ENCODE measurements around the gene RNASEH1. TPM values are rescaled to one million over a fixed set of nuclear protein-coding genes. Genes with fewer than 3 reads are reported as not detected.

The RNASEH1 gene
- total RNA-seq, 1 experiment from 2014 or later: 48.3 TPM

DNA sequence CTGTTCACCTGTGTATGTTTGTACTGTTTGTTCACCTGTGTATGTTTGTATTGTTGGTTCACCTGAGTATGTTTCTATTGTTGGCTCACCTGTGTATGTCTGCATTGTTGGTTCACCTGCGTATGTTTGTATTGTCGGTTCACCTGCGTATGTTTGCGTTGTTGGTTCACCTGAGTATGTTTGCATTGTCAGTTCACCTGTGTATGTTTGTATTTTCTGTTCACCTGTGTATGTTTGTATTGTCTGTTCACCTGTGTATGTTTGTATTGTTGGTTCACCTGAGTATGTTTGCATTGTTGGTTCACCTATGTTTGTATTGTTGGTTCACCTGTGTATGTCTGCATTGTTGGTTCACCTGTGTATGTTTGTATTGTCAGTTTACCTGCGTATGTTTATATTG lies 53.4 kb downstream of the RNASEH1 start:
- POLR2A ChIA-PET (ENCODE audit: low non-redundant PET): no interaction called here
- TF ChIP-seq EZH2 (IDR thresholded peaks at IDR 0.05; ENCODE audit: borderline replicate concordance, low read depth, low read length, poor library complexity, severe bottlenecking) (no peak), CTCF (conservative IDR thresholded peaks at IDR 0.05; ENCODE audit: low read depth, low read length) (no peak)

DNA sequence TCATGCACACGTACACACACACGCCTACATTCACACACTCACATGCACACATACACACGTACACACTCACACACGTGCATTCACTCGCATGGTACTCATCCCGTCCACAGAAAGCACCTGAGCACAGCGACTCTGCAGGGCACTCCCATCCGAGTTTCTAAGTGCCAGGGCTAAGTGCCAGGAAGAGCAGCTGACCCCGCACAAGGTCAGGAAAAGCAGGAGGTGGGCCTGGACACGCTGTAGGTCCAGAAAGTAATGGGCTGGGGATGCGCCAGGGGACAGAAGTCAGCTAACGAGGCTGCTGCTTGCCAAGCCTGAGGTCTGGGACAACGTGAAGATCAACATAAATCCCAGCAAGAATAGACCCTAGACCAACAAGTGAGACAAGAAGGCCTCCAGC lies 54.6 kb downstream of the RNASEH1 start:
- TF ChIP-seq EZH2 (IDR thresholded peaks at IDR 0.05; ENCODE audit: borderline replicate concordance, low read depth, low read length, poor library complexity, severe bottlenecking) (no peak), CTCF (conservative IDR thresholded peaks at IDR 0.05; ENCODE audit: low read depth, low read length) (no peak)
- no peaks in the 10 kb centered on the region for H3K4me1 ChIP-seq (ENCODE audit: insufficient read depth, low read length, poor library complexity, severe bottlenecking)
- intact Hi-C loops (cut with micrococcal nuclease; ENCODE audit: unreplicated experiment): no loop called here
- no peak overlapping the region for H3K4me3 ChIP-seq (ENCODE audit: low read depth, low read length, poor library complexity, severe bottlenecking)
- peaks cover 3% of the 10 kb centered on the region for H3K36me3 ChIP-seq (ENCODE audit: insufficient read depth, low read length, poor library complexity, severe bottlenecking)
- BruUV-seq (replicated peaks): no TSS peak
- ChIA-PET CTCF (interaction anchor here (0.7 kb wide), 1 partner anchor 1037 kb away, joined by 12 read pairs; no protein-coding TSS in a partner anchor), POLR2A (ENCODE audit: low non-redundant PET) (no interaction called here)
- H3K9me3 ChIP-seq (ENCODE audit: low read depth, low read length, poor library complexity, severe bottlenecking): no peaks in the 10 kb centered on the region
- no peak overlapping the region for H3K27ac ChIP-seq (ENCODE audit: low read depth, low read length, poor library complexity, severe bottlenecking)
- H3K27me3 ChIP-seq (replicated peaks; ENCODE audit: insufficient read depth, low read depth, low read length, poor library complexity): no peaks in the 10 kb centered on the region
- no peak for DNase-seq (ENCODE audit: low spot score)

More for the DNA sequence above, 53.4 kb downstream of the RNASEH1 start:
- no peak overlapping the region for H3K4me3 ChIP-seq (ENCODE audit: low read depth, low read length, poor library complexity, severe bottlenecking)
- H3K36me3 ChIP-seq (ENCODE audit: insufficient read depth, low read length, poor library complexity, severe bottlenecking): no peaks in the 10 kb centered on the region
- H3K27me3 ChIP-seq (replicated peaks; ENCODE audit: insufficient read depth, low read depth, low read length, poor library complexity): no peaks in the 10 kb centered on the region
- intact Hi-C loops (cut with micrococcal nuclease; ENCODE audit: unreplicated experiment): no loop called here
- no peaks in the 10 kb centered on the region for H3K9me3 ChIP-seq (ENCODE audit: low read depth, low read length, poor library complexity, severe bottlenecking)
- H3K4me1 ChIP-seq (ENCODE audit: insufficient read depth, low read length, poor library complexity, severe bottlenecking): no peaks in the 10 kb centered on the region
- no TSS peak for BruUV-seq (replicated peaks)
- no peak overlapping the region for H3K27ac ChIP-seq (ENCODE audit: low read depth, low read length, poor library complexity, severe bottlenecking)
- DNase-seq (ENCODE audit: low spot score): no peak
- CTCF ChIA-PET: no interaction called here

- no peaks in the 10 kb centered on the region for H3K4me1 ChIP-seq (ENCODE audit: insufficient read depth, low read length, poor library complexity, severe bottlenecking)
- H3K27me3 ChIP-seq (replicated peaks; ENCODE audit: insufficient read depth, low read depth, low read length, poor library complexity): no peaks in the 10 kb centered on the region
- DNase-seq (ENCODE audit: low spot score): no peak
- H3K9me3 ChIP-seq (ENCODE audit: low read depth, low read length, poor library complexity, severe bottlenecking): no peaks in the 10 kb centered on the region
- intact Hi-C loops (cut with micrococcal nuclease; ENCODE audit: unreplicated experiment): no loop called here
- ChIA-PET POLR2A (ENCODE audit: low non-redundant PET) (no interaction called here), CTCF (interaction anchor here (0.7 kb wide), 1 partner anchor 1036 kb away, joined by 12 read pairs; no protein-coding TSS in a partner anchor)
- no TSS peak for BruUV-seq (replicated peaks)
- no peak overlapping the region for H3K27ac ChIP-seq (ENCODE audit: low read depth, low read length, poor library complexity, severe bottlenecking)
- H3K36me3 ChIP-seq (ENCODE audit: insufficient read depth, low read length, poor library complexity, severe bottlenecking): peaks cover 3% of the 10 kb centered on the region
- TF ChIP-seq EZH2 (IDR thresholded peaks at IDR 0.05; ENCODE audit: borderline replicate concordance, low read depth, low read length, poor library complexity, severe bottlenecking) (no peak), CTCF (conservative IDR thresholded peaks at IDR 0.05; ENCODE audit: low read depth, low read length) (no peak)
- H3K4me3 ChIP-seq (ENCODE audit: low read depth, low read length, poor library complexity, severe bottlenecking): no peak overlapping the region
These were observed 55.1 kb downstream of the RNASEH1 start for GRCh38 chr2:3503046-3503445.
